ENCODE data around the gene KRT13. TPM values are rescaled to one million over a fixed set of nuclear protein-coding genes. Genes with fewer than 3 reads are reported as not detected.

Gene KRT13
- total and polyA plus RNA-seq, 11 donors, result 0.31 to 4.1 TPM; not detected in 9

DNA sequence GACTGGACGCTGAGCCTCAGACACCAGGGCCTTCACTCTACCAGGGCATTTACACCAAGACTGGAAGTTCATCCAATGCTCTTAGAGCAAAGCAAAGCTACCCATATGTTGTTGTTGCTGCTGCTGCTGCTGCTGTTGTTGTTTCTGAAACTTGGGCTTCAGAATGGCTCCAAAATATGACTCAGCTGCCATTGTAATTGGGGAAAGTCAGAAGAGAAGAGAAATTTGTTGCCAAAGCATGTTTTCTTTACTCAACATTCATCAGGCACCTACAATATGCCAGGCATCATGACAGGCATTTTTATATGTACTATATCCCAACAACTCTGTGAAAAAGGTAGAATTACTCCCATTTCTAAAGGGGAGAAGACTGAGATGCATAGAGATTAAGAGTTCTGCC lies 50.2 kb downstream of the KRT13 start:
- Histone ChIP-seq H3K4me1 (no peaks in the 10 kb centered on the region), H3K27ac (no peak overlapping the region), H3K4me3 (no peak overlapping the region), H3K27me3 (peaks cover 0 to 18% (median 6%) of the 10 kb centered on the region in 9 donors), H3K9me3 (peaks cover 0 to 8% (median 0%) of the 10 kb centered on the region in 12 donors), H3K36me3 (no peaks in the 10 kb centered on the region)
- DNase-seq (no peak), ATAC-seq (no peak)
- intact Hi-C loops (cut with DNase I), result no loop called here
- no peak for TF ChIP-seq POLR2A (IDR thresholded peaks at IDR 0.05)
- TF ChIP-seq, protein P1, sequence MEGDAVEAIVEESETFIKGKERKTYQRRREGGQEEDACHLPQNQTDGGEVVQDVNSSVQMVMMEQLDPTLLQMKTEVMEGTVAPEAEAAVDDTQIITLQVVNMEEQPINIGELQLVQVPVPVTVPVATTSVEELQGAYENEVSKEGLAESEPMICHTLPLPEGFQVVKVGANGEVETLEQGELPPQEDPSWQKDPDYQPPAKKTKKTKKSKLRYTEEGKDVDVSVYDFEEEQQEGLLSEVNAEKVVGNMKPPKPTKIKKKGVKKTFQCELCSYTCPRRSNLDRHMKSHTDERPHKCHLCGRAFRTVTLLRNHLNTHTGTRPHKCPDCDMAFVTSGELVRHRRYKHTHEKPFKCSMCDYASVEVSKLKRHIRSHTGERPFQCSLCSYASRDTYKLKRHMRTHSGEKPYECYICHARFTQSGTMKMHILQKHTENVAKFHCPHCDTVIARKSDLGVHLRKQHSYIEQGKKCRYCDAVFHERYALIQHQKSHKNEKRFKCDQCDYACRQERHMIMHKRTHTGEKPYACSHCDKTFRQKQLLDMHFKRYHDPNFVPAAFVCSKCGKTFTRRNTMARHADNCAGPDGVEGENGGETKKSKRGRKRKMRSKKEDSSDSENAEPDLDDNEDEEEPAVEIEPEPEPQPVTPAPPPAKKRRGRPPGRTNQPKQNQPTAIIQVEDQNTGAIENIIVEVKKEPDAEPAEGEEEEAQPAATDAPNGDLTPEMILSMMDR (IDR thresholded peaks at IDR 0.05), result no peak
- WGBS, 4 donors, result 76 to 100% (median 84%) methylated on average over 1 of the region's 1 CpG

DNA sequence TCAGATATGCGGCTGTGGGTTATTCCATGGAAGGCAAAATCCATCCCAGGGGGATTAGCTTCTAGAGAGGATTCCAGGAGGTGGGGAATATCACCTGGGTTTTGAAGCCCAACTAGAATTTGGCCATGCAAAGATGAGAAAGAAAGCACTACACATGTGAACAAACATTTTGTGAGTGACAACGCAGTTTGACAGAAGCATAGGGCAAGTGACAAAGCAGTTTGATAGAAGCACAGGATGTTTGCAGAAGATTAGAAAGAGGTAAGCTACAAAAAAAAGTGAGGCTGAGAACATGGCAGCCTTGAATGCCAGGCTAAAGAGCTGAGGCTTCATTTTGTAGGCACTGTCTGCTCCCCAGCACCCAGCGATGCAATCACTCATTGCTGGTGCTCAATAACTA lies 52.3 kb downstream of the KRT13 start:
- DNase-seq (no peak), ATAC-seq (no peak)
- Histone ChIP-seq H3K36me3 (no peaks in the 10 kb centered on the region), H3K4me1 (no peaks in the 10 kb centered on the region), H3K27me3 (peaks cover 0 to 30% (median 5%) of the 10 kb centered on the region in 9 donors), H3K9me3 (peaks cover 0 to 8% (median 0%) of the 10 kb centered on the region in 12 donors), H3K27ac (no peak overlapping the region), H3K4me3 (no peak overlapping the region)
- WGBS, 4 donors, result 88 to 92% (median 89%) methylated on average over 3 of the region's 3 CpGs
- TF ChIP-seq, protein P1 (IDR thresholded peaks at IDR 0.05), result no peak
- TF ChIP-seq POLR2A (IDR thresholded peaks at IDR 0.05), result no peak
- intact Hi-C loops (cut with DNase I), result no loop called here

DNA sequence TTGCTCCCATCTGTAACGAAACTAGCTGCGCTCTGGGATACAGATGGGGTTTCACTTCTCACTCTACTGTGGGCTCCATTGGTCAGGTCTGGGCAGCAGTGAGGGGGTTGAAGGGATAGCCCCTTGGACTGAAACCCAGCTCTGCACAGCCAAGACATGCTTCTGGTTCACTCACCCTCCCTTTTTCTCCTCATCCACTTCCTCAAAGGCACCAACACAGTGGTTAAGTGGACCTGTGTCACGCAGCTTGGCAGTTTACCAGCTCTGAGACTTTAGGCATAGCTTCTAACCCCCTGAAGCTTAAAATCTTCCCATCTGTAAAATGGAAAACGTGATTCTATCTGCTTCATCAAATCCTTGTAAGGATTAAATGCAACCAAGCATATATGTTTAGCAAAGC lies 53.1 kb downstream of the KRT13 start:
- H3K27me3 ChIP-seq, result peaks cover 0 to 35% (median 5%) of the 10 kb centered on the region in 9 donors
- TF ChIP-seq, protein P1 (IDR thresholded peaks at IDR 0.05), result no peak
- no peak for TF ChIP-seq POLR2A (IDR thresholded peaks at IDR 0.05)
- no peak for ATAC-seq
- no peaks in the 10 kb centered on the region for H3K36me3 ChIP-seq
- no peak overlapping the region for H3K4me3 ChIP-seq
- 53 to 61% (median 57%) methylated on average over 4 of the region's 4 CpGs for WGBS, 4 donors
- intact Hi-C loops (cut with DNase I), result no loop called here
- H3K27ac ChIP-seq, result no peak overlapping the region
- peaks cover 0 to 8% (median 0%) of the 10 kb centered on the region in 12 donors for H3K9me3 ChIP-seq
- DNase-seq, result no peak
- H3K4me1 ChIP-seq, result no peaks in the 10 kb centered on the region

DNA sequence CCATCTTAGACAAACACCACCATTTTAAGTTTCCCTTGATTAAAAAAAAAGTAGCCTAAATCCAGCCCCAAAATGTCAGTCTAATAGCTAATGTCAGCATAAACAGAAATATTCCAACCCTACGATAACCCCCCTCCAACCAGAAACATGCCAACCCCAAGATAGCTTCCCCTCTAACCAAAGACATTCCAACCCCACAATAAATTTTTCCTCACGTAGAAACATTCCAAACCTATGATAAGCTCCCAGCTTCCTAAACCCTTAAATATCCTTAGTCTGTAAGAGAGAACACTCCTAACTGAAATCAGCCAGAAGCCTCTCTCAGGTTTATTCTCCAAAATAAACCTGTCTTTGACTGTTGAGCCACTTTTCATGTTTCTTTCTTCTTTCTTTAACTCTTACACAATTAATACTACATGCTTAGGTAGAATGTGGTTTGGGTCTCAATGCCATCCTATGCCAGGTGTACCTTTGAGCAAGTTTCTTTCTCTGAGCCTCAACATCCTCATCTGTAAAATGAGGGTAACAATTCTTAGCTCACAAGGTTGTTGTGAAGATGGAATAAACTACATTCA lies 54.2 kb downstream of the KRT13 start:
- intact Hi-C loops (cut with DNase I), result no loop called here
- peaks cover 0 to 8% (median 0%) of the 10 kb centered on the region in 12 donors for H3K9me3 ChIP-seq
- peaks cover 0 to 39% (median 5%) of the 10 kb centered on the region in 9 donors for H3K27me3 ChIP-seq
- DNase-seq, result no peak
- H3K36me3 ChIP-seq, result no peaks in the 10 kb centered on the region
- 52 to 63% (median 56%) methylated on average over 2 of the region's 2 CpGs for WGBS, 4 donors
- TF ChIP-seq, protein P1 (IDR thresholded peaks at IDR 0.05), result no peak
- no peak for TF ChIP-seq POLR2A (IDR thresholded peaks at IDR 0.05)
- ATAC-seq, result no peak
- no peak overlapping the region for H3K4me3 ChIP-seq
- H3K4me1 ChIP-seq, result no peaks in the 10 kb centered on the region
- no peak overlapping the region for H3K27ac ChIP-seq

Small RNAs within 50 kb of the gene (microRNA-seq; reads per million reads assigned to microRNA genes)
- gene MIR6510, result 0 to 0.06 (median 0) reads per million in 4 donors

Other genes starting within 250 kb of the KRT13 start
- not detected for gene KRTAP9-6, start 240.2 kb downstream of the KRT13 start, total RNA-seq
- not detected for gene KRTAP9-6, start 240.2 kb downstream of the KRT13 start, polyA plus RNA-seq
- gene KRTAP9-7, start 229.9 kb downstream of the KRT13 start, total RNA-seq, result not detected
- not detected for gene KRTAP9-7, start 229.9 kb downstream of the KRT13 start, polyA plus RNA-seq
- gene KRTAP29-1, start 202.8 kb downstream of the KRT13 start, total RNA-seq, result not detected
- not detected for gene KRTAP29-1, start 202.8 kb downstream of the KRT13 start, polyA plus RNA-seq
- not detected for gene KRTAP16-1, start 196.3 kb downstream of the KRT13 start, total RNA-seq
- gene KRTAP16-1, start 196.3 kb downstream of the KRT13 start, polyA plus RNA-seq, result not detected
- not detected for gene KRTAP17-1, start 189.9 kb downstream of the KRT13 start, total RNA-seq
- not detected for gene KRTAP17-1, start 189.9 kb downstream of the KRT13 start, polyA plus RNA-seq
- gene KRT33A, start 154.8 kb downstream of the KRT13 start, total RNA-seq, result not detected
- not detected for gene KRT33A, start 154.8 kb downstream of the KRT13 start, polyA plus RNA-seq
- gene KRT33B, start 135.8 kb downstream of the KRT13 start, total RNA-seq, result not detected
- not detected for gene KRT33B, start 135.8 kb downstream of the KRT13 start, polyA plus RNA-seq
- not detected for gene KRT34, start 123.3 kb downstream of the KRT13 start, total RNA-seq
- gene KRT34, start 123.3 kb downstream of the KRT13 start, polyA plus RNA-seq, result not detected
- gene KRT31, start 108.0 kb downstream of the KRT13 start, total RNA-seq, result not detected
- not detected for gene KRT31, start 108.0 kb downstream of the KRT13 start, polyA plus RNA-seq
- gene KRT37, start 81.0 kb downstream of the KRT13 start, total RNA-seq, result not detected
- not detected for gene KRT37, start 81.0 kb downstream of the KRT13 start, polyA plus RNA-seq
- not detected for gene KRT38, start 64.6 kb downstream of the KRT13 start, total RNA-seq
- not detected for gene KRT38, start 64.6 kb downstream of the KRT13 start, polyA plus RNA-seq
- gene KRT32, start 38.2 kb downstream of the KRT13 start, total RNA-seq, result under 1 TPM in 3 of 9 donors, not detected in 6; 0.16 to 0.27 (median 0.16) TPM
- gene KRT32, start 38.2 kb downstream of the KRT13 start, polyA plus RNA-seq, result under 1 TPM in 1 of 2 donors, not detected in 1; 0.26 TPM
- gene KRT35, start 24.5 kb downstream of the KRT13 start, total RNA-seq, result not detected
- not detected for gene KRT35, start 24.5 kb downstream of the KRT13 start, polyA plus RNA-seq
- gene KRT36, start 15.7 kb downstream of the KRT13 start, total RNA-seq, result not detected
- gene KRT36, start 15.7 kb downstream of the KRT13 start, polyA plus RNA-seq, result not detected
- gene KRT15, start 13.3 kb upstream of the KRT13 start, total RNA-seq, result under 1 TPM in 1 of 9 donors, not detected in 8; 0.36 TPM
- gene KRT15, start 13.3 kb upstream of the KRT13 start, polyA plus RNA-seq, result under 1 TPM in 1 of 2 donors, not detected in 1; 0.14 TPM
- gene KRT19, start 22.7 kb upstream of the KRT13 start, total RNA-seq, result 100 to 1,000 TPM in 1 of 9 donors, under 1 TPM in 8; 0.40 to 163 (median 0.75) TPM
- 1 to 10 TPM; 1.6 to 2.1 TPM for gene KRT19, start 22.7 kb upstream of the KRT13 start, polyA plus RNA-seq
- not detected for gene KRT9, start 66.4 kb upstream of the KRT13 start, total RNA-seq
- not detected for gene KRT9, start 66.4 kb upstream of the KRT13 start, polyA plus RNA-seq
- gene KRT14, start 81.3 kb upstream of the KRT13 start, total RNA-seq, result under 1 TPM in 2 of 9 donors, not detected in 7; 0.23 to 0.38 TPM
- not detected for gene KRT14, start 81.3 kb upstream of the KRT13 start, polyA plus RNA-seq
- not detected for gene KRT16, start 107.2 kb upstream of the KRT13 start, total RNA-seq
- under 1 TPM in 1 of 2 donors, not detected in 1; 0.06 TPM for gene KRT16, start 107.2 kb upstream of the KRT13 start, polyA plus RNA-seq
- gene KRT17, start 119.0 kb upstream of the KRT13 start, total RNA-seq, result under 1 TPM in 1 of 9 donors, not detected in 8; 0.60 TPM
- not detected for gene KRT17, start 119.0 kb upstream of the KRT13 start, polyA plus RNA-seq
- 1,000 to 10,000 TPM in 6 of 9 donors, 100 to 1,000 TPM in 3; 402 to 1,338 (median 1,177) TPM for gene EIF1, start 183.3 kb upstream of the KRT13 start, total RNA-seq
- 1,000 to 10,000 TPM in 1 of 2 donors, 100 to 1,000 TPM in 1; 911 to 1,001 TPM for gene EIF1, start 183.3 kb upstream of the KRT13 start, polyA plus RNA-seq
- gene GAST, start 206.7 kb upstream of the KRT13 start, total RNA-seq, result not detected
- not detected for gene GAST, start 206.7 kb upstream of the KRT13 start, polyA plus RNA-seq
- gene HAP1, start 229.0 kb upstream of the KRT13 start, total RNA-seq, result under 1 TPM in 4 of 9 donors, not detected in 5; 0.07 to 0.35 (median 0.10) TPM
- gene HAP1, start 229.0 kb upstream of the KRT13 start, polyA plus RNA-seq, result under 1 TPM in 1 of 2 donors, not detected in 1; 0.10 TPM

Data from heart left ventricle (tissue), 16 donors.